Ramos (cell line): Measurements from ENCODE around the gene NPFFR1.

Experiments
- in situ Hi-C: fragments of 300-500 bp; cut with MboI; formaldehyde crosslinking; loops from one replicate; pipeline ENCODE4 v1.14.3; 2022; ENCODE audit warnings: low sequenced_read_pairs; ENCODE audit not compliant: unreplicated experiment

Gene NPFFR1

GRCh38 chr10:70315815-70316214 is 32.0 kb upstream of the NPFFR1 start:
- in situ Hi-C loops = no loop called here

- in situ Hi-C loops = no loop called here
These were observed 31.5 kb upstream of the NPFFR1 start for GRCh38 chr10:70315276-70315675.

- in situ Hi-C loops = no loop called here
These were observed 29.2 kb upstream of the NPFFR1 start for GRCh38 chr10:70312972-70313371.

- in situ Hi-C loops = no loop called here
These were observed 28.4 kb upstream of the NPFFR1 start for GRCh38 chr10:70312249-70312648.

- in situ Hi-C loops = no loop called here
These were observed 27.9 kb upstream of the NPFFR1 start for GRCh38 chr10:70311698-70312097.

GRCh38 chr10:70309661-70310060 is 25.9 kb upstream of the NPFFR1 start:
- in situ Hi-C loops = no loop called here

GRCh38 chr10:70308121-70309060 is 24.6 kb upstream of the NPFFR1 start:
- in situ Hi-C loops = no loop called here

GRCh38 chr10:70306886-70307520 is 23.2 kb upstream of the NPFFR1 start:
- in situ Hi-C loops = no loop called here

- in situ Hi-C loops = no loop called here
These were observed 22.4 kb upstream of the NPFFR1 start for GRCh38 chr10:70306181-70306705.

- in situ Hi-C loops = no loop called here
These were observed 19.9 kb upstream of the NPFFR1 start for GRCh38 chr10:70303730-70304129.

- in situ Hi-C loops = no loop called here
These were observed 18.5 kb upstream of the NPFFR1 start for GRCh38 chr10:70302292-70302691.

- in situ Hi-C loops = no loop called here
These were observed 17.2 kb upstream of the NPFFR1 start for GRCh38 chr10:70300908-70301597.

GRCh38 chr10:70300461-70300860 is 16.7 kb upstream of the NPFFR1 start:
- in situ Hi-C loops = no loop called here

- in situ Hi-C loops = no loop called here
These were observed 16.1 kb upstream of the NPFFR1 start for GRCh38 chr10:70299876-70300275.

- in situ Hi-C loops = no loop called here
These were observed 14.6 kb upstream of the NPFFR1 start for GRCh38 chr10:70298393-70298792.

- in situ Hi-C loops = no loop called here
These were observed 13.4 kb upstream of the NPFFR1 start for GRCh38 chr10:70297224-70297623.

GRCh38 chr10:70296406-70296899 is 12.6 kb upstream of the NPFFR1 start:
- in situ Hi-C loops = no loop called here

GRCh38 chr10:70295926-70296325 is 12.1 kb upstream of the NPFFR1 start:
- in situ Hi-C loops = no loop called here

GRCh38 chr10:70295321-70295720 is 11.5 kb upstream of the NPFFR1 start:
- in situ Hi-C loops = no loop called here

GRCh38 chr10:70293169-70293843 is 9.5 kb upstream of the NPFFR1 start:
- in situ Hi-C loops = no loop called here
